ENCODE data around the gene CDK19. TPM values are rescaled to one million over a fixed set of nuclear protein-coding genes. Genes with fewer than 3 reads are reported as not detected.

The CDK19 gene
- total RNA-seq, 6 experiments from 2014 or later: 18.6 to 22.4 (median 20.0) TPM

GRCh38 chr6:110573136-110573535 is 242.1 kb downstream of the CDK19 start:
- Mint-ChIP-seq H3K4me3 (no peak overlapping the region), H3K36me3 (ENCODE audit: low read depth) (no peaks in the 10 kb centered on the region; the same call in 1 of the 2 replicates), H3K9me3 (no peaks in the 10 kb centered on the region), H3K27ac (no peak overlapping the region), H3K4me1 (ENCODE audit: low read depth) (peaks cover 12% of the 10 kb centered on the region), H3K27me3 (ENCODE audit: insufficient read depth) (no peaks in the 10 kb centered on the region)
- DNase-seq: no peak
- TF ChIP-seq, protein P1, sequence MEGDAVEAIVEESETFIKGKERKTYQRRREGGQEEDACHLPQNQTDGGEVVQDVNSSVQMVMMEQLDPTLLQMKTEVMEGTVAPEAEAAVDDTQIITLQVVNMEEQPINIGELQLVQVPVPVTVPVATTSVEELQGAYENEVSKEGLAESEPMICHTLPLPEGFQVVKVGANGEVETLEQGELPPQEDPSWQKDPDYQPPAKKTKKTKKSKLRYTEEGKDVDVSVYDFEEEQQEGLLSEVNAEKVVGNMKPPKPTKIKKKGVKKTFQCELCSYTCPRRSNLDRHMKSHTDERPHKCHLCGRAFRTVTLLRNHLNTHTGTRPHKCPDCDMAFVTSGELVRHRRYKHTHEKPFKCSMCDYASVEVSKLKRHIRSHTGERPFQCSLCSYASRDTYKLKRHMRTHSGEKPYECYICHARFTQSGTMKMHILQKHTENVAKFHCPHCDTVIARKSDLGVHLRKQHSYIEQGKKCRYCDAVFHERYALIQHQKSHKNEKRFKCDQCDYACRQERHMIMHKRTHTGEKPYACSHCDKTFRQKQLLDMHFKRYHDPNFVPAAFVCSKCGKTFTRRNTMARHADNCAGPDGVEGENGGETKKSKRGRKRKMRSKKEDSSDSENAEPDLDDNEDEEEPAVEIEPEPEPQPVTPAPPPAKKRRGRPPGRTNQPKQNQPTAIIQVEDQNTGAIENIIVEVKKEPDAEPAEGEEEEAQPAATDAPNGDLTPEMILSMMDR (IDR thresholded peaks at IDR 0.05): no peak

- Mint-ChIP-seq H3K4me1 (ENCODE audit: low read depth) (peaks cover 31% of the 10 kb centered on the region), H3K27ac (no peak overlapping the region), H3K27me3 (ENCODE audit: insufficient read depth) (no peaks in the 10 kb centered on the region; the same call in 1 of the 2 replicates), H3K4me3 (no peak overlapping the region), H3K36me3 (ENCODE audit: low read depth) (no peaks in the 10 kb centered on the region), H3K9me3 (no peaks in the 10 kb centered on the region)
- TF ChIP-seq, protein P1 (IDR thresholded peaks at IDR 0.05): no peak
- no peak for DNase-seq
These were observed 247.1 kb downstream of the CDK19 start for GRCh38 chr6:110567957-110568696.

- peak; percentile 32 for DNase-seq
- Mint-ChIP-seq H3K4me1 (ENCODE audit: low read depth) (peaks cover 27% of the 10 kb centered on the region), H3K36me3 (ENCODE audit: low read depth) (peaks cover 12% of the 10 kb centered on the region; the same call in 1 of the 2 replicates), H3K27ac (peak overlapping the region; percentile 51), H3K9me3 (no peaks in the 10 kb centered on the region), H3K27me3 (ENCODE audit: insufficient read depth) (peaks cover 6% of the 10 kb centered on the region), H3K4me3 (no peak overlapping the region)
- TF ChIP-seq, protein P1 (IDR thresholded peaks at IDR 0.05): no peak
These were observed 248.7 kb downstream of the CDK19 start for GRCh38 chr6:110566346-110567125.

GRCh38 chr6:110564703-110565421 is 250.4 kb downstream of the CDK19 start:
- TF ChIP-seq, protein P1 (IDR thresholded peaks at IDR 0.05): no peak
- no peak overlapping the region for H3K27ac Mint-ChIP-seq
- peaks cover 27% of the 10 kb centered on the region for H3K4me1 Mint-ChIP-seq (ENCODE audit: low read depth)
- no peak overlapping the region for H3K4me3 Mint-ChIP-seq
- H3K36me3 Mint-ChIP-seq (ENCODE audit: low read depth): peaks cover 12% of the 10 kb centered on the region; the same call in 1 of the 2 replicates
- H3K27me3 Mint-ChIP-seq (ENCODE audit: insufficient read depth): peaks cover 6% of the 10 kb centered on the region
- no peaks in the 10 kb centered on the region for H3K9me3 Mint-ChIP-seq
- no peak for DNase-seq

DNA sequence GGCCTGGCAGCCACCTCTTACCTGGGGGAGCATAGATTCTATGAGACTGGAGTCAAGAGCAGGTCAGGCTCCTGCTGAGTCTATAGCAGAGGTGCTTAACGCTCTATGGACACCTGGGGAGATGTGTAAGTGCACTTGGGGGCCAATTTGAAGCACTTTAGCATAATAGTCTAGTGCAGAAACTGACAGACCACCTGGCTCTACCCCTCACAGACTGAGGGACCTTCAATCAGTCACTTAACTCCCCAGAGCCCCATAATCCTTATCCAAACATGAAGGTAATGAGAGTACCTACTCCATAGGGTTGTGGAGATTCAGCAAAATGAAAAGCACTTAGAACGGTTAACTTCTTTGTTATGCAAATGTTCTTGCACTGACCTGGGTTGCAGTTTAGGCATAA is 251.6 kb downstream of the CDK19 start:
- Mint-ChIP-seq H3K27ac (no peak overlapping the region), H3K4me1 (ENCODE audit: low read depth) (peaks cover 27% of the 10 kb centered on the region), H3K36me3 (ENCODE audit: low read depth) (peaks cover 12% of the 10 kb centered on the region; the same call in 1 of the 2 replicates), H3K27me3 (ENCODE audit: insufficient read depth) (peaks cover 6% of the 10 kb centered on the region), H3K4me3 (no peak overlapping the region), H3K9me3 (no peaks in the 10 kb centered on the region)
- DNase-seq: no peak
- TF ChIP-seq, protein P1 (IDR thresholded peaks at IDR 0.05): no peak
